ENCODE measurements around the gene ENOX2. TPM values are rescaled to one million over a fixed set of nuclear protein-coding genes. Genes with fewer than 3 reads are reported as not detected.

Gene ENOX2
- total RNA-seq, 3 donors from 2014 or later, result 10.9 to 14.9 (median 13.0) TPM

- ATAC-seq, result no peak
- H3K9me3 Mint-ChIP-seq, result no peaks in the 10 kb centered on the region
- H3K4me1 Mint-ChIP-seq (ENCODE audit: low read depth), result no peaks in the 10 kb centered on the region
- H3K4me3 Mint-ChIP-seq, result no peak overlapping the region
- no peak for DNase-seq
- no peaks in the 10 kb centered on the region for H3K27me3 Mint-ChIP-seq (ENCODE audit: low read depth)
- peaks cover 19% of the 10 kb centered on the region for H3K36me3 Mint-ChIP-seq (ENCODE audit: insufficient read depth)
Measured at GRCh38 chrX:130654409-130654950, 248.5 kb downstream of the ENOX2 start.

DNA sequence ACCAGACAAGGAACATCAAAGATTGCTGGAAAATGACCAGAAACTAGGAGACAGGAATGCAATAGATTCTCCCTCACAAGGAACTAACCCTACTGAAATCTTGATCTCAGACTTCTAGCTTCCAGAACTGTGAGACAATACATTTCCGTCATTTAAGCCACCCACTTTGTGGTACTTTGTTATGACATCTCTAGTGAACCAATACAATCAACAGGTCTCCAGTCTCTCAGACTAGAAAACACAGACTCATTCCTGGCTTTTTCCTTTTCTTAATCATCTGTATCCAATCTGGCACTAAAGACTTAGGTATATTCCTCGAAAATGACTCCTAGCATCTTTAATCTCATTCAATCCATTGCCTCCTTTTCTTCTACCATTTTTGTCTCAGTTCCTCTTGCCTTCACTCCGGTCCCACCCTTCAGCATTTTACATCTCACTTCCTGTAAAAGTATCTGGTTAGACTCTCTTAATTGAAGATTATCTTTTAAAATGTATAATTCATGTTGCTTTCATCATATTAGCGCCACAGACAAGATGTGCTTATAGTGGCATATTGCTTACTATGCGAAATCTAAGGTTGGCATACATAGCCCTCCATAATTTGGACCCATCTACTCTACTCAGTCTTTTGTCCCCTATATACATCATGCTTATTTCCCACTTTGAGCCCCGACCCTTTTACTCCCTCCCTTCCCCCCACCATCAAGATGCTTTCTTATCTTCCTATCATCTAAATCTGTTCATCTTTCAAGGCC, 250.0 kb downstream of the ENOX2 start:
- DNase-seq, result no peak
- no peaks in the 10 kb centered on the region for H3K9me3 Mint-ChIP-seq
- no peak overlapping the region for H3K4me3 Mint-ChIP-seq
- no peak for ATAC-seq
- H3K36me3 Mint-ChIP-seq (ENCODE audit: insufficient read depth), result peaks cover 16% of the 10 kb centered on the region
- no peaks in the 10 kb centered on the region for H3K4me1 Mint-ChIP-seq (ENCODE audit: low read depth)
- H3K27me3 Mint-ChIP-seq (ENCODE audit: low read depth), result no peaks in the 10 kb centered on the region

GRCh38 chrX:130649738-130650137, 253.3 kb downstream of the ENOX2 start:
- no peaks in the 10 kb centered on the region for H3K4me1 Mint-ChIP-seq (ENCODE audit: low read depth)
- peaks cover 13% of the 10 kb centered on the region for H3K36me3 Mint-ChIP-seq (ENCODE audit: insufficient read depth)
- no peaks in the 10 kb centered on the region for H3K27me3 Mint-ChIP-seq (ENCODE audit: low read depth)
- no peaks in the 10 kb centered on the region for H3K9me3 Mint-ChIP-seq
- DNase-seq, result no peak
- no peak overlapping the region for H3K4me3 Mint-ChIP-seq
- no peak for ATAC-seq

DNA sequence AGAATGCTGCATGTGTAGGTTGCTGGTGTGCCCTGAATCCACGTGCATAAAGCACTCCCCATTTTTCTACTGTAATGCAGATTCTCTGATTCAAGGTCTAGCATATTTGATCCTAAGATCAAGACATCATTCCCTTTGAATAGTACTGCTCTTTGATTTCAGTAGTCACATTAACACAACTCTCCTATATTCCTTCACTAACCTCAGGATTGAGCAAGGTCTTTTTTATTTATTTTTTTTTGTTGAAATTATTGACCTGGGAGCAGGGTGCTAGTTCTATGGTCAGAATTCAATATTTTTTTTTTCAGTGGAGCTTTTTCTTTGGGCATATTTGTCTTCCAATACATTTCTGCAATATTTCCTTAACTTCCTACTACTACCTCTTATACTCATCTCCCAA, 255.5 kb downstream of the ENOX2 start:
- peaks cover 27% of the 10 kb centered on the region for H3K36me3 Mint-ChIP-seq (ENCODE audit: insufficient read depth)
- DNase-seq (no peak), ATAC-seq (no peak)
- H3K4me1 Mint-ChIP-seq (ENCODE audit: low read depth), result no peaks in the 10 kb centered on the region
- no peaks in the 10 kb centered on the region for H3K27me3 Mint-ChIP-seq (ENCODE audit: low read depth)
- H3K9me3 Mint-ChIP-seq, result peaks cover 6% of the 10 kb centered on the region
- no peak overlapping the region for H3K4me3 Mint-ChIP-seq

DNA sequence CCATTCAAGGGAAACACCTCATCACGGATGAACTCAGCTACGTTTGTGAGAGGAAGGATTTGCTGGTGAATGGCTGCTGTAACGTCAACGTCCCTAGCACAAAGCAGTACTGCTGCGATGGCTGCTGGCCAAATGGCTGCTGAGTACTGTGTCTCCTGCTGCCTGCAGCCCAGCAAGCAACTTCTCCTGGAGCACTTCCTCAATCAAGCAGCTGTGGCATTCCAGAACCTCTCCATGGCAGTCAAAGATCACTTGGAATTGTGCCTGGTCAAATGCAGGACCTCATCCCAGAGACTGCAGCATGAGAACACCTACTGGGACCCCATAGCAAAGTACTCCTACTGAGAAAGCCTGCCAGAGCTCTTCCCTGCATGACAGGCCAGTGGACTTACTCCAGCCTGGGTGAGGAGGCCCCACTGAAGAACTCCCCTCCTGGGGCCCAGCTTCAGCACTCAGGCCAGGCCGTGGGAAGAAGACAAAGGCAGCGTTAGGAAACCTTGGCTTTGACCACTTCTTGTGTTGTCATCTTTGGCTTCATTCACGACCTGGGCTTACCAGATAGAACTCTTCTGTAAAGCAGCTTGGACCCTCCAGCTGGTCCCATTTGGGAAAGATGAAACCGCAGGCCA, 256.9 kb downstream of the ENOX2 start:
- peaks cover 29% of the 10 kb centered on the region for H3K36me3 Mint-ChIP-seq (ENCODE audit: insufficient read depth)
- DNase-seq, result no peak
- H3K27me3 Mint-ChIP-seq (ENCODE audit: low read depth), result no peaks in the 10 kb centered on the region
- ATAC-seq, result no peak
- H3K4me1 Mint-ChIP-seq (ENCODE audit: low read depth), result peaks cover 1% of the 10 kb centered on the region
- H3K9me3 Mint-ChIP-seq, result peaks cover 6% of the 10 kb centered on the region
- no peak overlapping the region for H3K4me3 Mint-ChIP-seq

- Mint-ChIP-seq H3K4me1 (ENCODE audit: low read depth) (peaks cover 7% of the 10 kb centered on the region), H3K36me3 (ENCODE audit: insufficient read depth) (peaks cover 10% of the 10 kb centered on the region), H3K4me3 (no peak overlapping the region), H3K9me3 (no peaks in the 10 kb centered on the region), H3K27me3 (ENCODE audit: low read depth) (no peaks in the 10 kb centered on the region)
- ATAC-seq (no peak), DNase-seq (no peak)
Measured at GRCh38 chrX:130637591-130637990, 265.4 kb downstream of the ENOX2 start.

GRCh38 chrX:130636277-130636676, 266.7 kb downstream of the ENOX2 start:
- no peak for DNase-seq
- Mint-ChIP-seq H3K4me1 (ENCODE audit: low read depth) (peaks cover 7% of the 10 kb centered on the region), H3K36me3 (ENCODE audit: insufficient read depth) (peaks cover 11% of the 10 kb centered on the region), H3K27me3 (ENCODE audit: low read depth) (no peaks in the 10 kb centered on the region), H3K9me3 (no peaks in the 10 kb centered on the region), H3K4me3 (no peak overlapping the region)
- ATAC-seq, result no peak

GRCh38 chrX:130631011-130631410, 272.0 kb downstream of the ENOX2 start:
- ATAC-seq (no peak), DNase-seq (no peak)
- no peaks in the 10 kb centered on the region for H3K4me1 Mint-ChIP-seq (ENCODE audit: low read depth)
- peaks cover 13% of the 10 kb centered on the region for H3K36me3 Mint-ChIP-seq (ENCODE audit: insufficient read depth)
- H3K4me3 Mint-ChIP-seq, result no peak overlapping the region
- no peaks in the 10 kb centered on the region for H3K9me3 Mint-ChIP-seq
- H3K27me3 Mint-ChIP-seq (ENCODE audit: low read depth), result no peaks in the 10 kb centered on the region

DNA sequence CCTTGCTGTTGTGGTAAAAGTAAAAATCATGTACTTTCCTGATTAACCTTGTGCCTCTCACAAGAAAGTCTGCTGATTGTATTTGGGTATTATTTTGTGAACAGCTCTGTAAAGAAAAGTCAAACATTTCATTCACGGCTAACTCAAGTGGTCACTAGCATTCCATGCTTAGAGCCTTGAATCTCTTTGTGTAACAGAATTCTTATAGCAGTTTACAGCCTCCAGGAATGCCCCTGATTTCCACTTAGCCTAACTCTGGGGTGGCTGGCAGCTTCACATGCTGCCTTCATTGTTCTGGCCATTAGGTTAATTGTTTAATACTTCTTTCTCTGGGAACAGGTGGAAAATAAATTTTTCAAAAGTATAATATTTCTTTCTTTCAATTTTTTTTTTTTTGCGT, 274.5 kb downstream of the ENOX2 start:
- no peaks in the 10 kb centered on the region for H3K9me3 Mint-ChIP-seq
- DNase-seq, result no peak
- no peak for ATAC-seq
- no peak overlapping the region for H3K4me3 Mint-ChIP-seq
- no peaks in the 10 kb centered on the region for H3K4me1 Mint-ChIP-seq (ENCODE audit: low read depth)
- H3K36me3 Mint-ChIP-seq (ENCODE audit: insufficient read depth), result peaks cover 17% of the 10 kb centered on the region
- H3K27me3 Mint-ChIP-seq (ENCODE audit: low read depth), result no peaks in the 10 kb centered on the region

GRCh38 chrX:130626521-130626920, 276.5 kb downstream of the ENOX2 start:
- ATAC-seq (no peak), DNase-seq (no peak)
- H3K4me1 Mint-ChIP-seq (ENCODE audit: low read depth), result no peaks in the 10 kb centered on the region
- H3K27me3 Mint-ChIP-seq (ENCODE audit: low read depth), result no peaks in the 10 kb centered on the region
- H3K36me3 Mint-ChIP-seq (ENCODE audit: insufficient read depth), result peaks cover 15% of the 10 kb centered on the region
- H3K4me3 Mint-ChIP-seq, result no peak overlapping the region
- H3K9me3 Mint-ChIP-seq, result no peaks in the 10 kb centered on the region

DNA sequence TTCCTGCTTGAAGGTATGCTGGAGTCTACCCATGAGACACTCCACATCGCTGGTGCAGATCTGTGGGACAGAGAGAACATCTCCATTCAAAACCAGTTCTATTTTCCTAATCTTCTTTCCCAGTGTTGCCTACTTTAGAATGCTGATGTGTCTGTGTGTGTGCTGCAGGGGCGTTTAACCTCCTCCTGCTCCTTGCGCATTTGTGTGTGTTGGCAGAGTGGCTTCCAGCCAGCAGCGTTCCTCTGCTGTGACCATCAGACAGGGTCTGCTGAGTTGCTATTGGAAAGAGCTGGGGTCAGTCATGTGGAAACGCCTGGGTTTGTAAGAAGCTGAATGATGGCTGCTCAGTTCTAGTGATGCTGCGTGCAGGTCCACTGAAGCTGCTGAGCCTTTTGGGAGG, 277.6 kb downstream of the ENOX2 start:
- H3K4me3 Mint-ChIP-seq, result no peak overlapping the region
- no peaks in the 10 kb centered on the region for H3K27me3 Mint-ChIP-seq (ENCODE audit: low read depth)
- H3K36me3 Mint-ChIP-seq (ENCODE audit: insufficient read depth), result peaks cover 8% of the 10 kb centered on the region
- H3K4me1 Mint-ChIP-seq (ENCODE audit: low read depth), result no peaks in the 10 kb centered on the region
- no peaks in the 10 kb centered on the region for H3K9me3 Mint-ChIP-seq
- DNase-seq, result no peak
- ATAC-seq, result no peak

DNA sequence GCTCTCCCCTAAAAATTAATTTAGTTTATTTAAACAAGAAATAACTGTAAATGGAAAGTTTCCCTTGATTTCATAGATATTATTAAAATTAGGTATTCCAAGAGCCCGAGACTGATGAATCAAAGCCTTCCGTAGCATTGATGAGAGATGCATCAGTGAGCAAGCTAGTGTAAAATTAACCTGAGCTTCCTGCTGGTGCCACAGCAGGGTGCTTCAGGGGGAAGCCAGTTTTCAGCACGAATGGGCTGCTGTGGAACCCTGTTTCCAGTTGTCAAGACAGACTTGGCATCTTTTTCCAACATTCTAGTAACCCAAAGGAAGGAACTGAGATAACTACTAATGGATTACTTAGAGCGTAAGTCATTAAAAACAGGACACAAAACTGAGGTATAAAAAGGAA, 279.5 kb downstream of the ENOX2 start:
- ATAC-seq, result no peak
- Mint-ChIP-seq H3K27me3 (ENCODE audit: low read depth) (no peaks in the 10 kb centered on the region), H3K4me3 (no peak overlapping the region), H3K4me1 (ENCODE audit: low read depth) (no peaks in the 10 kb centered on the region), H3K9me3 (no peaks in the 10 kb centered on the region), H3K36me3 (ENCODE audit: insufficient read depth) (peaks cover 8% of the 10 kb centered on the region)
- DNase-seq, result no peak

DNA sequence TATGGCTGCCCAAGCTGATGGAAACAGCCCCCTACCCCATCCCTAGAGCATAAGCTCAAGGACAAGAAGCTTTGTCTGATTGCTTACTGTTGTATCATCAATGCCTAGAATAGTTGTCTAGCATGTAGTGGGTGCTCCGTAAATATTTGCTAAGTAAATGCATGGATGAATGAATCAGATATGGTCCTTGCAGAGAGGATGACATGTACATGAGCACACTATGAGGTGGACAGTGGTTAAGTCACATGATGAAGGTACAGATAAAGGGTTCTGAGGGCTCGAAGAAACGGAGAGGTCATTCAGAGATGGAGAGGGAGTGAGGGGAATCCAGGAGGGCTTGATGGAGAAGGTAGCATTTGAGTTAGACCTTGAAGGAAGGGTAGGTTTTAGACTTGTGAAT, 287.1 kb downstream of the ENOX2 start:
- H3K27me3 Mint-ChIP-seq (ENCODE audit: low read depth), result no peaks in the 10 kb centered on the region
- no peaks in the 10 kb centered on the region for H3K4me1 Mint-ChIP-seq (ENCODE audit: low read depth)
- no peaks in the 10 kb centered on the region for H3K9me3 Mint-ChIP-seq
- ATAC-seq, result no peak
- H3K36me3 Mint-ChIP-seq (ENCODE audit: insufficient read depth), result no peaks in the 10 kb centered on the region
- no peak for DNase-seq
- no peak overlapping the region for H3K4me3 Mint-ChIP-seq

DNA sequence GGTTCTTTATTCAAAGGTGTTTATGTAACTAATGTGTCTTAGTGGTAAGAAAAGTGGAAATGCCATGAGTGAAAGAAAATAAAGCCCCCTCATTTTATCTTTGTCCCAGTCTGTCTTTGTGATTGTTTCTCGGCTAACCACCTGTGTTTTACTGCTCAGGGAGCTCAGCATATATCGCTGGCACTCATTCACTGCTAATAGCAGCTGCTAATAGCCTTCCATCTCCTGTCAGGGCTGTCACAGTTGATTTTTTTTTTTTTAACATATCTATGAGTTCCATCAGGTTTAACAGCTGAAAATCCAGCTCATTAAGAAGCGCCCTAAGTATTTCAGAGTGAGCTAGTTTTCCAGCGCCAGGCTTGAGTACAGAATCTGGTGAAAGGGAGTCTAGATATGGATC, 295.6 kb downstream of the ENOX2 start:
- no peaks in the 10 kb centered on the region for H3K9me3 Mint-ChIP-seq
- peaks cover 4% of the 10 kb centered on the region for H3K27me3 Mint-ChIP-seq (ENCODE audit: low read depth)

DNA sequence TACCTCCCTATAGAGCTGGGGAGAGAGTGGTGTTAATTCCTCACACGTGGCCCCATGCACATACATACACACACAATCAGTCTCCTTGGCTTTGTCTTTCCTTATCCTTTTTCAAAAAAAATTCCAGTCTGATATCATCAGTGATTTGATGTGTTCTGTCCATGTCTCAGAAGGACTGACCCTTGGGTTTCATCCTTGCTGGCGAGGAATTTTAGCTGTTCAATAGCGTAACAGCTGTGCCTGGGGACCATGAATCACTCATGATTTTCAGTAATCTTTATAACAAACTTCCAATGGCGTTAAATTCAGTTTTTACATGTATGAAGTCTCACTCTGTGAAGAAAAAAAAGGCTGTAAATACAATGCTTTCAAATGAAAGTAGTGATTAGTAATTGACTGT, 296.6 kb downstream of the ENOX2 start:
- no peak overlapping the region for H3K4me3 Mint-ChIP-seq
- H3K27me3 Mint-ChIP-seq (ENCODE audit: low read depth), result peaks cover 4% of the 10 kb centered on the region
- H3K36me3 Mint-ChIP-seq (ENCODE audit: insufficient read depth), result no peaks in the 10 kb centered on the region
- DNase-seq (no peak), ATAC-seq (no peak)
- H3K9me3 Mint-ChIP-seq, result no peaks in the 10 kb centered on the region
- no peaks in the 10 kb centered on the region for H3K4me1 Mint-ChIP-seq (ENCODE audit: low read depth)

More for the DNA sequence above, 295.6 kb downstream of the ENOX2 start:
- ATAC-seq (no peak), DNase-seq (no peak)
- no peaks in the 10 kb centered on the region for H3K4me1 Mint-ChIP-seq (ENCODE audit: low read depth)
- H3K36me3 Mint-ChIP-seq (ENCODE audit: insufficient read depth), result no peaks in the 10 kb centered on the region
- no peak overlapping the region for H3K4me3 Mint-ChIP-seq

All from activated T-cell treated with anti-CD3 and anti-CD28 coated beads, Interleukin-2, amount 50 U/mL, for 4 hours (primary cell).